Right forelimb (tissue), 1 donor: ENCODE measurements around the gene CLIC1.
A peak's percentile ranks its signal among the peaks of the same experiment; 100 is the strongest.
"Not testable (repeated sequence)": the region's sequence is repeated elsewhere in the genome, so short reads cannot be mapped to it uniquely, and the experiment has no call there.

ENCODE experiments used
- DNase-seq: peaks from one replicate; pipeline ENCODE4 v3.0.0-alpha.2; 2018

The CLIC1 gene

GRCh38 chr6:31721351-31722020 lies 14.8 kb downstream of the CLIC1 start, which contains the start of gene LY6G6C:
Gene LY6G6C, minus strand, starts transcription at chr6:31721746. Its CDS starts 67 bp downstream, at chr6:31721679.
- DNase-seq = no peak

- no peak for DNase-seq
These were observed 16.0 kb downstream of the CLIC1 start for GRCh38 chr6:31720196-31720770.

- DNase-seq = no peak
These were observed 17.3 kb downstream of the CLIC1 start for GRCh38 chr6:31719001-31719400.

DNA sequence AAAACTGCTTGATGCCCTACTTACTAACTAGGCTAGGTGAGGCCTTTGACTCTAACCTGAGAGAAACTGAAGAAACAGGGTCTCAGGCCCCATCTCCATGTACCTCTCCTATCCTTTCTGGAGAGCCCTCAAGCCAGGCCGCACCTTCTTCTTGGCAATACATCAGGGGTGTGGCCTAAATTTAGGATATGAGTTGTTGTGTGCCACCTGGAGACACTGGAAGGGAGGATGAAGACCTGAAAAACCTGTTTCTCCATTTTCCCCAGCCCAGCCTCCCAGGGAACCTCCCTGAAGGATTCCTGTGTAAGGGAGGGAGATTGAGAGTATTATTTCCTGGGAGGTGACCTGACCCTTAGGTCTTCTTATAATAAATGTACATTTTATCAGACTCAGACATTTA lies 18.1 kb downstream of the CLIC1 start:
- no peak for DNase-seq

DNA sequence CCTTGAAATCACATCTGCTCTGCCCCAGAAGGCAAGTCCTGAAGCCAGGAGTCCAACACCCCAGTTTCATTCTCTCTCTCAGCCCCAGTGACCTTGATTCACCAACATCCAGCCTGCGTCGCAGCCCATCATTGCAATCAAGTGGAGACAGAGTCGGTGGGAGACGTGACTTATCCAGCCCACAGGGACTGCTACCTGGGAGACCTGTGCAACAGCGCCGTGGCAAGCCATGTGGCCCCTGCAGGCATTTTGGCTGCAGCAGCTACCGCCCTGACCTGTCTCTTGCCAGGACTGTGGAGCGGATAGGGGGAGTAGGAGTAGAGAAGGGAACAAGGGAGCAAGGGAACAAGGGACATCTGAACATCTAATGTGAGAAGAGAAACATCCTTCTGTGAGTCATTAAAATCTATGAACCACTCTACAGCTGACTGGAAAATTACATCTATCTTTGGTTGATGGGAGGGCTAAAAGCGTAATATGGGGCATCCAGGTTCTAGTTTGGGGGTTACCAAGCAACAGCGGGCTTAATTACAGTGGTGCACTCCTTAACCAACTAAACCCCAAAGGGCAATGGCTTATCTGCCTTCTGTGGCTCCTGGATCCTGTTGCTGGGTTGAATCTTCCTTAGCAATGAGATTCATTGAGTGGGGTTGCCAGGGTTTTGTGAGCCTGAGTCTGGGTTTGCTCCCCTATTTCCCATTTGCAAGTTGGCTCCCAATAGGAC lies 18.7 kb downstream of the CLIC1 start:
- no peak for DNase-seq

GRCh38 chr6:31715022-31715958 lies 21.0 kb downstream of the CLIC1 start, which contains the start of gene LY6G6D:
Gene LY6G6D, plus strand, starts transcription at chr6:31715348. Its CDS starts 8 bp downstream, at chr6:31715356.
- DNase-seq = no peak

DNA sequence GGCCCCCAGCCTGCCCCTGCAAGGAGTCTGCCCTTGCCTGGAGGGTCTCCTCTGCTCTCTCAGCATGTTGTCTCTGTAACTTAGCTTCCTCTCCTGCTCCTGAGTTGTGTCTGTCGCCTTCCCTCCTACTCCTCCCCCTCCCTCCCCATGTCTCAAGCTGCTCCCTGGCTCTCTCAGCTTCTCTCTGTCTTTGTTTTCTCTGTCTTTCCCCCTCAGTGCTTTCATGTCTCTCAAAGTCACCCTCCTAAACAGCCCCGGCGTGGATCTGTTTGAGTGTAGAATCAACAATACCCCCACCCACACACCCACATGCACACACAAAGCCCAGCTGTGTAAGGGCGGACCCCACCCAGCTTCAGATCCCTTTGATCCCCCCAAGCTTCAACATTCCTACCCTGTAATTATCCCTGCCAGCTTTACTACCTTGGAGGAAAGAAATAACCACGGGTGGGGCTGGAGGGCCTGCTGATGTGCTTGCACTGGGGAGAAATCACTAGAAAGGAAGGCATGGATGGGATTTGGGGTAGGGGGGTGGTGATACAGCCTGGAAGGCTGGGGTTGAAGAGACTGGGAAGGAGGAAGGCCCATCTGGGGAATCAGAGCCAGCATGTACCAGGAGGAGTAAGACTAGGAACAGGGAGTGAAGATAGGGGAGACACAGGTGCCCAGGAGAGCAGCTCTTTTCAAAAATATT lies 22.2 kb downstream of the CLIC1 start:
- no peak for DNase-seq

DNA sequence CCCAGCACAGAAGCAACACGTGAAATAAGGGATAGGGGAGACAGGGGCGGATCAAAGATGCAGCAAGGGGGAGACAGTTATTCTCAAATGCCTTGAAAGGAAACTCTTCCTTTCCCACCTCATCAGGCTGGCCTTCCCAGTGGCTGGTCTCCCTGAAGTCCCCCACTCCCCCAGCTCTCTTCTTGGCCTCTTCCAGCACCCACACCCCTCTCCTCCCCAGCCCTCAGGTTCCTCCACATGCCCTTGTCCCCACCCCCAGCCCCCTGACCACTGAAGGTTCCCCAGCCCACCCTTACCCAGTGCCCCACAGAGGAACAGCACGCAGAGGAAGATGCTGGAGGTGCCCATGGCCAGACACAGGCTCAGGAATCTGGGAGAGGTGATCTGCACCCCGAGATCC lies 22.9 kb downstream of the CLIC1 start:
- no peak for DNase-seq

- no peak for DNase-seq
These were observed 24.0 kb downstream of the CLIC1 start for GRCh38 chr6:31712296-31712695.

- DNase-seq = no peak
These were observed 25.1 kb downstream of the CLIC1 start for GRCh38 chr6:31711233-31711632.

DNA sequence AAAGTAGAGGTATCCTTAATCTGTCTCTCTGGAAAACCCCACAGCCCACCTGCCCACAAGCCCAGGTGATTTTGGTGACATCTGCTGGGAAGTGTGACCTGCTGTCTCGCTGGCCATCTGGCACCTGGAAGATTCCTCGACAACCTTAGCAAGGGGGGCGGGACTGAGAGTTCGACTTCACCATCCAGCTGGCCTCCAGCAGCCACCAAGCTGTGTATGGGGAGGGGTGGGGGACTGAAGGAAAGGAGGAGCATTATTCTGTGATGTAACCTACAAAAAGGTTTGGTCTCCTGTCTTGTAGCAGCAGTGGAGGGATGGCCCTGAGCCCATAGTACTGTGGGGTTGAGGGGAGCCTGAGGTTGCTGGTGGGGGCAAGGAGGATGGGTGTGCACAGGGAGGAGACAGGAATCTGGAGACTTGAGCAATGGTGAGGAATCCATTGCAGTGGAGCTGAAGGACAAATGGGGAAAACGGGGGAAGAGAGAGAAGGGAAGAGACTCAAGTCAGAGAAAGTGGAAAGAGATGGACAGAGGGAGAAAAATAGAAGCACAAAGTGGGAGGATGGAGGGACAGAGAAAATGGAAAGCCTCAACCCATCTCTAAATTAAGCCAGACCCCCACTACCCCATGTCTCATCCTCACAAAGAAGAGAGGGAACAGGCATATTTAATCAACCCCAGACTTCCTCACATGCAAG lies 25.7 kb downstream of the CLIC1 start:
- no peak for DNase-seq

DNA sequence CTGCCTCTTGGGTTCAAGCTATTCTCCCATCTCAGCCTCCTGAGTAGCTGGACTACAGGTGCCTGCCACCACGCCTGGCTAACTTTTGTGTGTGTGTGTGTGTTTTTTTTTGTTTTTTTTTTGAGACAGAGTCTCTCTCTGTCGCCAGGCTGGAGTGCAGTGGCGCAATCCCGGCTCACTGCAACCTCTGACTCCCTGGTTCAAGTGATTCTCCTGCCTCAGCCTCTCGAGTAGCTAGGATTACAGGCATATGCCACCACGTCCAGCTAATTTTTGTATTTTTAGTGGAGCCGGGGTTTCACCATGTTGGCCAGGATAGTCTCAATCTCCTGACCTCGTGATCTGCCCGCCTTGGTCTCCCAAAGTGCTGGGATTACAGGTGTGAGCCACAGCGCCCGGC lies 27.2 kb downstream of the CLIC1 start:
- DNase-seq = not testable (repeated sequence)

DNA sequence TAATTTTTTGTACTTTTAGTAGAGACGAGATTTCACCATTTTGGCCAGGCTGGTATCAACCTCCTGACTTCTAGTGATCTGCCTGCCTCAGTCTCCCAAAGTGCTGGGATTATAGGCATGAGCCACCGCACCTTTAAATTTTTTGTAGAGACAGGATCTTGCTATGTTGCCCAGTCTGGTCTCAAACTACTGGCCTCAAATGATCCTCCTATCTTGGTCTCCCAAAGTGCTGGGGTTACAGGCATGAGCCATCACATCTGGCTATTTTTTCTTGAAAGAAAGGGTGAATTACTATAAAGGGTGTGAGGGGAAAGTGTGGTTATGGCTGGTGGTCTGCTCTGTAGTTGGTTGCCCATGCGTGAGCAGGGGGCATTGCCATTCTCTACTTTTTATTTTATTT lies 28.1 kb downstream of the CLIC1 start:
- DNase-seq = no peak

DNA sequence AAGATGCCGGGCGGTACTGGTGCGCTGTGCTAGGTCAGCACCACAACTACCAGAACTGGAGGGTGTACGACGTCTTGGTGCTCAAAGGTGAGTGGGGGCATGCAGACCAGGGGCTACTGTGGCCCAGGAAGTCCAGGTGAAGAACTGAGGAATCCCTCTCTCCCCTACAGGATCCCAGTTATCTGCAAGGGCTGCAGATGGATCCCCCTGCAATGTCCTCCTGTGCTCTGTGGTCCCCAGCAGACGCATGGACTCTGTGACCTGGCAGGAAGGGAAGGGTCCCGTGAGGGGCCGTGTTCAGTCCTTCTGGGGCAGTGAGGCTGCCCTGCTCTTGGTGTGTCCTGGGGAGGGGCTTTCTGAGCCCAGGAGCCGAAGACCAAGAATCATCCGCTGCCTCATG lies 28.6 kb downstream of the CLIC1 start:
- no peak for DNase-seq

DNA sequence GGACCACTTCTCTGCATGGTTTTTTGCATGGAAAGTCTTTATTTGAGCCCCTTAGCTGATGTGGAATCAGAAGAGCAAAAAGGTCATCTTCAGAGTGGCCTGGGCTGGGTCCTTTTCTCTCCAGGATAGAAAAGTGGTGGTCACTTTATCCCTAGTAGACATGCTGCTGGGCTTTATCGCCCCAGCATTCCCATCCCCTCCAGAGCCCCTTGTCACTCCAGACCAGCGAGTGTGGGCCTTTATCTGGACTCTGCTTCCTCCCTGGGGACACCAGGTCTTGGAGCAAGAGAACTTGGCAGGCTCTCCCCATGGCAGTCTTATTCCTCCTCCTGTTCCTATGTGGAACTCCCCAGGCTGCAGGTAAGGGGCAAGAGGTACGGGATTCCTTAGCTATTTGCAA lies 29.7 kb downstream of the CLIC1 start, which contains the start of gene LY6G6F:
Gene LY6G6F, plus strand, starts transcription at position 268 of the 400 bp plus-strand sequence. Its CDS starts 41 bp downstream, at position 309.
- DNase-seq = no peak

GRCh38 chr6:31705931-31706330 lies 30.4 kb downstream of the CLIC1 start:
- no peak for DNase-seq

DNA sequence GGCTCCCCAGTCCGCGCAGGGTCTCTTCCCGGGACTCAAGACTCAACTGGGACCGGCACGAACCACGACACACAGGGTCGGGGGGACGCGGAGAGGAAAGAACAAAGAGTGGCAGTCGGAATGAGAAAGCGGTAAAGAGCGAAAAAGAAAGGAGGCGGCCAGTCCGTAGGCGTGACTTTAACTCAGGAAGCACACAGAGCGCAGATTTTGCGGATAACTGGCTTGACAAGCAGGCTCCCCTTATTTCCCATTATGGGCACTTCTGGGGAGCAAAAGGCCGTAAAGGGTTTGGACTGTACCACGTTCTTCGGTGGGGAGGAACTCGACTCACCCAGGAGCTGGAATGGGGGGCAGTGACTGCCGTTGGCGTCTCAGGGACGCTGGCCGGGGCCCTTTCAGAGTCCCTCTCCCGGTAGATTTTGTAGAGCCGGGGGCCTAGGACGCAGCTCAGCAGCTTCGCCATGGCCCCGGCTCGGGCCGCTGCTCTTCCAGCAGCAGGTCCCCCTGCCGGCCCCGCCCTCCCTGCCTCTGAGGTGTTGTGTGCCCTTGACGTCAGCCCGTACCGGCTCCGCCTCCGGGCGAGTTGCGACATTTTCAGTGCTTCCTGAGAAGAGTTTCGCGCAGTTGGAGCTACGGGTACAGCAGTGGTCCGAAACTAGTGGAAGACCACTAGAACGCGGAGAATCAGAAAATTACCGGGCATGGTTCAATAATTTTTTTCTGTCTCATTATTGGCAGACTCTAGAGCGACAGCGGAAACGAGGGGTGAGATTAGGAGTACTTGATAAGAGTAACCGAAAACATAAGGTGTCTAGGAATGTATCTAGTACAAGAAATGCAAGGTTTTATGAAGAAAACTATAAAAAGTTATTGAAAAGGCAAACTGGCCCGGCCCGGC lies 33.3 kb downstream of the CLIC1 start, which contains the start of gene ABHD16A:
Gene ABHD16A, minus strand, starts transcription at position 506 of the 898 bp plus-strand sequence. Its CDS starts 43 bp downstream, at position 463.
- peak; percentile 99 for DNase-seq

- DNase-seq = no peak
These were observed 33.9 kb downstream of the CLIC1 start for GRCh38 chr6:31702405-31702818.

- DNase-seq = no peak
These were observed 34.5 kb downstream of the CLIC1 start for GRCh38 chr6:31701666-31702404.
